Stimulated activated naive B cell treated with anti-CD40 and anti-IgM and Interleukin-4, amounts not matched to agents 10 μg/mL and 1 μg/mL and 100 μg/mL, for 72 hours (primary cell): ENCODE measurements around the gene PTPRR.

ENCODE experiments used
- ATAC-seq, 2 donors: fragments of 150-1000 bp; cut with Tn5 transposase; replicated peaks; 2 replicates each; pipeline ENCODE4 v1.10.0; 2021; ENCODE audit warnings: moderate library complexity in 1 of 2
- DNase-seq: peaks from one replicate; pipeline ENCODE4 v3.0.0; 2021
- H3K27ac Mint-ChIP-seq: one replicate; pipeline ENCODE4 v1.8.0; 2022; ENCODE audit warnings: mild to moderate bottlenecking, mixed read lengths
- H3K27me3 Mint-ChIP-seq, 2 donors: one replicate each; pipeline ENCODE4 v1.8.0; 2022; ENCODE audit warnings: mixed read lengths in 2 of 2
- H3K36me3 Mint-ChIP-seq, 2 donors: one replicate each; pipeline ENCODE4 v1.8.0; 2022; ENCODE audit warnings: mixed read lengths in 2 of 2, mild to moderate bottlenecking in 1 of 2
- H3K4me1 Mint-ChIP-seq, 2 donors: one replicate each; pipeline ENCODE4 v1.8.0; 2022; ENCODE audit warnings: mixed read lengths in 2 of 2, mild to moderate bottlenecking in 1 of 2
- H3K4me3 Mint-ChIP-seq, 2 donors: one replicate each; pipeline ENCODE4 v1.8.0; 2022; ENCODE audit warnings: mild to moderate bottlenecking in 2 of 2, mixed read lengths in 2 of 2, moderate library complexity in 1 of 2
- H3K9me3 Mint-ChIP-seq, 2 donors: one replicate each; pipeline ENCODE4 v1.8.0; 2022; ENCODE audit warnings: mixed read lengths in 2 of 2, mild to moderate bottlenecking in 1 of 2

Gene PTPRR

GRCh38 chr12:70840656-70841350 lies 79.7 kb downstream of the PTPRR start:
- no peaks in the 10 kb centered on the region for H3K36me3 Mint-ChIP-seq
- no peak overlapping the region for H3K27ac Mint-ChIP-seq
- DNase-seq (no peak), ATAC-seq (no peak)
- H3K9me3 Mint-ChIP-seq = peaks cover 0 to 3% of the 10 kb centered on the region in 2 donors
- H3K4me3 Mint-ChIP-seq = no peak overlapping the region
- H3K27me3 Mint-ChIP-seq = no peaks in the 10 kb centered on the region
- H3K4me1 Mint-ChIP-seq = no peaks in the 10 kb centered on the region

- H3K27ac Mint-ChIP-seq = no peak overlapping the region
- H3K27me3 Mint-ChIP-seq = no peaks in the 10 kb centered on the region
- H3K9me3 Mint-ChIP-seq = peaks cover 0 to 3% of the 10 kb centered on the region in 2 donors
- H3K36me3 Mint-ChIP-seq = no peaks in the 10 kb centered on the region
- H3K4me1 Mint-ChIP-seq = no peaks in the 10 kb centered on the region
- DNase-seq (no peak), ATAC-seq (no peak)
- H3K4me3 Mint-ChIP-seq = no peak overlapping the region
Measured at GRCh38 chr12:70839544-70839943, 81.0 kb downstream of the PTPRR start.

GRCh38 chr12:70838127-70838526 lies 82.4 kb downstream of the PTPRR start:
- no peak for DNase-seq
- peaks cover 0 to 2% of the 10 kb centered on the region in 2 donors for H3K27me3 Mint-ChIP-seq
- H3K27ac Mint-ChIP-seq = no peak overlapping the region
- H3K4me1 Mint-ChIP-seq = no peaks in the 10 kb centered on the region
- no peak overlapping the region for H3K4me3 Mint-ChIP-seq
- H3K36me3 Mint-ChIP-seq = no peaks in the 10 kb centered on the region
- peaks cover 0 to 3% of the 10 kb centered on the region in 2 donors for H3K9me3 Mint-ChIP-seq
- no peak for ATAC-seq

DNA sequence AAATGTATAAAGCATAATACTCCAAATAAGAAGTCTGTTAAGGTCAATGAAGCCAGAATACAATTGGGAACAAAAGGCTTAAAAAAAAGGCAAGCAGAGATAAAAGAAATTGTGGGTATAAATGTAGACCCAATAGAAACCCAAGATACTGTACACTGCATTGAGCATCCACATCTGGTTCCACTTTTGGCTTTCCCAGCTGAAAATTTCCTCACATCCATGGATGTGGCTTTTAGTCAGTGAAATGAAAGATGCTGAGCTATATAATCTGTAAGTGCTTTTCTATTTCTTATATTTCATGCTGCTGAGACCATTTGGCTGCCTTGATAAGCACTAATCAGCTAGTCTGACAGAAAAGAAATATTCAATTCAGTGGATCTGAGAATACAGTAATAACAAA lies 83.5 kb downstream of the PTPRR start:
- ATAC-seq (no peak), DNase-seq (no peak)
- H3K4me1 Mint-ChIP-seq = no peaks in the 10 kb centered on the region
- H3K9me3 Mint-ChIP-seq = peaks cover 0 to 3% of the 10 kb centered on the region in 2 donors
- H3K4me3 Mint-ChIP-seq = no peak overlapping the region
- no peak overlapping the region for H3K27ac Mint-ChIP-seq
- peaks cover 0 to 6% of the 10 kb centered on the region in 2 donors for H3K27me3 Mint-ChIP-seq
- H3K36me3 Mint-ChIP-seq = no peaks in the 10 kb centered on the region

GRCh38 chr12:70835948-70836347 lies 84.6 kb downstream of the PTPRR start:
- H3K36me3 Mint-ChIP-seq = no peaks in the 10 kb centered on the region
- DNase-seq = no peak
- H3K27me3 Mint-ChIP-seq = peaks cover 0 to 6% of the 10 kb centered on the region in 2 donors
- peaks cover 0 to 3% of the 10 kb centered on the region in 2 donors for H3K9me3 Mint-ChIP-seq
- no peaks in the 10 kb centered on the region for H3K4me1 Mint-ChIP-seq
- no peak overlapping the region for H3K4me3 Mint-ChIP-seq
- no peak overlapping the region for H3K27ac Mint-ChIP-seq
- no peak for ATAC-seq

GRCh38 chr12:70831543-70831942 lies 89.0 kb downstream of the PTPRR start:
- no peak for ATAC-seq
- Mint-ChIP-seq H3K9me3 (peaks cover 3% of the 10 kb centered on the region in 2 donors), H3K27ac (no peak overlapping the region), H3K4me3 (no peak overlapping the region), H3K4me1 (no peaks in the 10 kb centered on the region), H3K27me3 (peaks cover 0 to 6% of the 10 kb centered on the region in 2 donors), H3K36me3 (no peaks in the 10 kb centered on the region)
- DNase-seq = no peak

GRCh38 chr12:70830221-70831061 lies 90.1 kb downstream of the PTPRR start:
- Mint-ChIP-seq H3K36me3 (no peaks in the 10 kb centered on the region), H3K4me1 (no peaks in the 10 kb centered on the region), H3K27ac (no peak overlapping the region), H3K9me3 (peaks cover 0 to 3% of the 10 kb centered on the region in 2 donors), H3K4me3 (no peak overlapping the region), H3K27me3 (peaks cover 0 to 6% of the 10 kb centered on the region in 2 donors)
- ATAC-seq (no peak), DNase-seq (no peak)

GRCh38 chr12:70829070-70829469 lies 91.5 kb downstream of the PTPRR start:
- DNase-seq = no peak
- H3K4me3 Mint-ChIP-seq = no peak overlapping the region
- H3K36me3 Mint-ChIP-seq = no peaks in the 10 kb centered on the region
- no peak for ATAC-seq
- peaks cover 0 to 3% of the 10 kb centered on the region in 2 donors for H3K9me3 Mint-ChIP-seq
- no peaks in the 10 kb centered on the region for H3K4me1 Mint-ChIP-seq
- H3K27ac Mint-ChIP-seq = no peak overlapping the region
- H3K27me3 Mint-ChIP-seq = peaks cover 0 to 6% of the 10 kb centered on the region in 2 donors

GRCh38 chr12:70828351-70828750 lies 92.2 kb downstream of the PTPRR start:
- H3K9me3 Mint-ChIP-seq = peaks cover 0 to 3% of the 10 kb centered on the region in 2 donors
- peaks cover 0 to 6% of the 10 kb centered on the region in 2 donors for H3K27me3 Mint-ChIP-seq
- ATAC-seq = no peak
- no peak overlapping the region for H3K4me3 Mint-ChIP-seq
- no peaks in the 10 kb centered on the region for H3K36me3 Mint-ChIP-seq
- DNase-seq = no peak
- no peak overlapping the region for H3K27ac Mint-ChIP-seq
- no peaks in the 10 kb centered on the region for H3K4me1 Mint-ChIP-seq

- H3K4me3 Mint-ChIP-seq = no peak overlapping the region
- H3K27me3 Mint-ChIP-seq = no peaks in the 10 kb centered on the region
- no peak overlapping the region for H3K27ac Mint-ChIP-seq
- peaks cover 0 to 3% of the 10 kb centered on the region in 2 donors for H3K9me3 Mint-ChIP-seq
- H3K4me1 Mint-ChIP-seq = no peaks in the 10 kb centered on the region
- ATAC-seq = no peak
- no peaks in the 10 kb centered on the region for H3K36me3 Mint-ChIP-seq
- DNase-seq = no peak
Measured at GRCh38 chr12:70826156-70826555, 94.4 kb downstream of the PTPRR start.

DNA sequence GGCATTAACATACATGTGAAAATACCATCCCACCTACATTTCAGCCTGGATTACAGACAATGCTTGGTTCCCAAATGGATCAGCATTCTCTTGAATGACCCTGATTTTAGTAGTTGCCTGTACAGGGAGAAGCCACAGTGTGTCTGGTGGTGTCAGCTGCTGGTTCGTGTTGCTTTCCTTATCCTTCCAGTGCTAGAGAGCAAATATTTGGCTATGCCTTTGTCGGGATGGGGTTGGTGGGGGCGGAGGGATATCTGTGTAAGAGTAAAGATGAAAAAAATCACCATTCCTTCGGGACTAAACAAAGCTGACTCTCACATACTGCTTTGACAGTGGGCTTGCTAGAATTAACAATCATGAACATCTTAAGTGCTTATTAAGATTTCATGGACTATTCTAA lies 96.0 kb downstream of the PTPRR start:
- Mint-ChIP-seq H3K36me3 (no peaks in the 10 kb centered on the region), H3K4me1 (no peaks in the 10 kb centered on the region), H3K9me3 (peaks cover 4 to 7% of the 10 kb centered on the region in 2 donors), H3K27me3 (no peaks in the 10 kb centered on the region), H3K27ac (no peak overlapping the region), H3K4me3 (no peak overlapping the region)
- ATAC-seq (no peak), DNase-seq (no peak)

DNA sequence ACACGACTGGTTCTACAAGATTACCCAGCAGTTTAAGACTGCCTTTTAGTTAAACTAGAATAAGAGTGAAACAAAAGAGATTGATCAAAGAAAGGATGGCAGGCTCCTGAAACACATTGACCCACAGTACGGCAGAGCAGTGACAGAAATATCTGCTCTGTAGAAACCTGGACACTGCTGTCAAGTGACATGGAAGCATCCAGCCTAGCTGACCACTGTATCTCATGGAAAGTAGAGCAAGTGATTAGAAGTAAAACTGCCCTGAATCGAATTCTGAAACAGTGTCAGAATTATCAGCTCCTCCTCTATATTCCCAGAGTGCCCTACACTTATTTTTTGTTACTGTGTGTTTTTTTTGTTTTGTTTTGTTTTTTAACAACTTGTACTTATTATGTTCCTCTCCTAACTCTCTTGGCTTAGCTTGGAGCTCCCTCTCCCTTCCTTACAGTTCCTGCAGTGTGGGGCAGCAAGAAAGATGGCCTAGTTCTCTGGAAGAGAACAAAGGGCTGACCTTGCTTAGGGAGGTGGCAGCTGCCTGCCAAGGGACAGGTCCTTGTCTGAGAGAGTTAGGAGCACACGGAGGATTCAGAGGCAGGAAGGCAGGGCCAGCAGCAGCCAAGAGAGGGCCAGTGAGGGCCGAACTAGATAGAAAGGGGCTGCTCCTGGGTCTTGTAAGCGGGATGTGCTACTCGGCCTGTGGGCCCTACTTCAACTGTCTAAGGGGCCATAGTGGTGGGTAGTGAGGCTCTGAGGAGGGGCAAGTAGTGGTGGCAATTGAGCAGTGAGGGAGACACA lies 97.2 kb downstream of the PTPRR start:
- peaks cover 4% of the 10 kb centered on the region in 2 donors for H3K9me3 Mint-ChIP-seq
- H3K27ac Mint-ChIP-seq = no peak overlapping the region
- no peaks in the 10 kb centered on the region for H3K4me1 Mint-ChIP-seq

DNA sequence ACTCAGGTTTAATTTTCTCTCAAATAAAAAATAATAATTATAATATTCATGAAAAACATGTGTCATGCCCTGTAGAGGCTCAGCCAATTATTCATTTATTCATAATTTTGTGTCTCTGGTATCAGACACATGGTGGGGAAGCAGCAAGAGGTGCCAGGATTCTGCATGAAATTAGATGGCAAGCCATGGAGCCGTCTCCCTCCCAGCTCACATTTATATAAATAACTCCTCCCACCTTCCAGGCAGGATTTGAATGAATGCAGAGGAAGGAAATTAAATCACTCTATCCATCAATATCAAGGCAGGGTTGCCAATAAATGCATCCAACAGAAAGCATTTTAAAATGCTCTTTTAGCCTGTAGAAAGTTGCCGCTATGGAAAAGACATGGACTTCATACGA lies 98.1 kb downstream of the PTPRR start:
- Mint-ChIP-seq H3K36me3 (no peaks in the 10 kb centered on the region), H3K4me3 (no peak overlapping the region), H3K27ac (no peak overlapping the region), H3K4me1 (no peaks in the 10 kb centered on the region), H3K9me3 (peaks cover 4% of the 10 kb centered on the region in 2 donors), H3K27me3 (no peaks in the 10 kb centered on the region)
- DNase-seq (no peak), ATAC-seq (no peak)

More for the DNA sequence above, 97.2 kb downstream of the PTPRR start:
- DNase-seq (no peak), ATAC-seq (no peak)
- Mint-ChIP-seq H3K4me3 (no peak overlapping the region), H3K36me3 (no peaks in the 10 kb centered on the region), H3K27me3 (no peaks in the 10 kb centered on the region)

DNA sequence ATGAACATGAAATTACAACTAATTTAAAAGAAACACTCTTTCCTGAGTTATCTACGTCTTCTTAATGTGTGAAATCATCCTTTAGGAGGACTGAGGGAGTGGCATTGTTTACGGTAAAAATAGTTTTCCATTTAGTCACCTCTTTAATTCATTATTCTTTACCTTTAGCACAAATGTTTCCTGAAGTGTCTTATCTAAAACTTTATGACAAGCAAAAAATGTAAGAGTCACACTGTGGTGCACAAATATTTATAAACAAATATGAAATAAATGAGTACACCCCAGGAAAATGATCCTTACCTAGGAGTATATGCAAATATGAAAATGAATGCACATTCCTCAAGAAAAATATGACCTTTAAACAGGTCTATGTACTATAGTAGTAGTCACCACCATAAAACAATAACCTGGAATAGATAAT lies 104.6 kb downstream of the PTPRR start:
- Mint-ChIP-seq H3K27ac (no peak overlapping the region), H3K4me1 (no peaks in the 10 kb centered on the region), H3K27me3 (peaks cover 0 to 5% of the 10 kb centered on the region in 2 donors), H3K9me3 (peaks cover 7 to 8% of the 10 kb centered on the region in 2 donors), H3K4me3 (no peak overlapping the region), H3K36me3 (no peaks in the 10 kb centered on the region)
- no peak for DNase-seq
- no peak for ATAC-seq
